Liver (tissue), 3 donors: ENCODE results near the gene SOX8.
"Not testable (repeated sequence)": the region's sequence is repeated elsewhere in the genome, so short reads cannot be mapped to it uniquely, and the experiment has no call there.

Experiments used
- FOXA1 ChIP-seq: IDR thresholded peaks from 2 replicates; pipeline ENCODE4 v1.6.1; 2016; ENCODE audit warnings: antibody characterized with exemption
- FOXA2 ChIP-seq: IDR thresholded peaks from 2 replicates; pipeline ENCODE4 v1.6.1; 2016; ENCODE audit warnings: antibody characterized with exemption
- JUND ChIP-seq, 2 donors: IDR thresholded peaks; 2 replicates each; pipeline ENCODE4 v1.6.1; 2016; ENCODE audit warnings: antibody characterized with exemption in 2 of 2
- RAD21 ChIP-seq, 2 donors: IDR thresholded peaks; 2 replicates each; pipeline ENCODE4 v1.6.1; 2016; ENCODE audit warnings: antibody characterized with exemption in 2 of 2, mild to moderate bottlenecking in 2 of 2
- RXRA ChIP-seq, 2 donors: IDR thresholded peaks; 2 replicates each; pipeline ENCODE4 v1.6.1; 2017 to 2018; ENCODE audit warnings: antibody characterized with exemption in 2 of 2, mild to moderate bottlenecking in 1 of 2
- SP1 ChIP-seq: IDR thresholded peaks from 2 replicates; pipeline ENCODE4 v1.6.1; 2018; ENCODE audit warnings: antibody characterized with exemption, mild to moderate bottlenecking
- TAF1 ChIP-seq: conservative IDR thresholded peaks from 2 replicates; pipeline ENCODE4 v1.6.1; 2016; ENCODE audit warnings: antibody characterized with exemption, mild to moderate bottlenecking
- TF ChIP-seq, protein P1 (sequence below): IDR thresholded peaks from 2 replicates; pipeline ENCODE4 v1.6.1; 2016; ENCODE audit warnings: antibody characterized with exemption
- TF ChIP-seq, protein P2 (sequence below): IDR thresholded peaks from 2 replicates; pipeline ENCODE4 v1.6.1; 2016; ENCODE audit warnings: antibody characterized with exemption
- TF ChIP-seq, protein P3 (sequence below): fragments of 150-350 bp; IDR thresholded peaks from 2 replicates; pipeline ENCODE4 v1.5.1; 2017; ENCODE audit warnings: improper control_type of control experiment, low read depth, low read length; ENCODE audit not compliant: missing input control
- TF ChIP-seq, protein P4 (sequence below): IDR thresholded peaks from 2 replicates; pipeline ENCODE4 v1.6.1; 2016; ENCODE audit warnings: antibody characterized with exemption
- donor health status: healthy.
- donor health status: healthy.

DNA sequence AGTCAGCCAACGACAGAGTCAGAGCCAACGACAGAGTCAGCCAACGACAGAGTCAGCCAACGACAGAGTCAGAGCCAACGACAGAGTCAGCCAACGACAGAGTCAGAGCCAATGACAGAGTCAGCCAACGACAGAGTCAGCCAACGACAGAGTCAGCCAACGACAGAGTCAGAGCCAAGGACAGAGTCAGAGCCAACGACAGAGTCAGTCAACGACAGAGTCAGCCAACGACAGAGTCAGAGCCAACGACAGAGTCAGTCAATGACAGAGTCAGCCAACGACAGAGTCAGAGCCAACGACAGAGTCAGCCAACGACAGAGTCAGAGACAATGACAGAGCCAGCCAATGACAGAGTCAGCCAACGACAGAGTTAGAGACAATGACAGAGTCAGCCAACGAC is 32.8 kb upstream of the SOX8 start:
- TF ChIP-seq, protein P1, sequence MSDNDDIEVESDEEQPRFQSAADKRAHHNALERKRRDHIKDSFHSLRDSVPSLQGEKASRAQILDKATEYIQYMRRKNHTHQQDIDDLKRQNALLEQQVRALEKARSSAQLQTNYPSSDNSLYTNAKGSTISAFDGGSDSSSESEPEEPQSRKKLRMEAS, result not testable (repeated sequence)
- TF ChIP-seq, protein P2, sequence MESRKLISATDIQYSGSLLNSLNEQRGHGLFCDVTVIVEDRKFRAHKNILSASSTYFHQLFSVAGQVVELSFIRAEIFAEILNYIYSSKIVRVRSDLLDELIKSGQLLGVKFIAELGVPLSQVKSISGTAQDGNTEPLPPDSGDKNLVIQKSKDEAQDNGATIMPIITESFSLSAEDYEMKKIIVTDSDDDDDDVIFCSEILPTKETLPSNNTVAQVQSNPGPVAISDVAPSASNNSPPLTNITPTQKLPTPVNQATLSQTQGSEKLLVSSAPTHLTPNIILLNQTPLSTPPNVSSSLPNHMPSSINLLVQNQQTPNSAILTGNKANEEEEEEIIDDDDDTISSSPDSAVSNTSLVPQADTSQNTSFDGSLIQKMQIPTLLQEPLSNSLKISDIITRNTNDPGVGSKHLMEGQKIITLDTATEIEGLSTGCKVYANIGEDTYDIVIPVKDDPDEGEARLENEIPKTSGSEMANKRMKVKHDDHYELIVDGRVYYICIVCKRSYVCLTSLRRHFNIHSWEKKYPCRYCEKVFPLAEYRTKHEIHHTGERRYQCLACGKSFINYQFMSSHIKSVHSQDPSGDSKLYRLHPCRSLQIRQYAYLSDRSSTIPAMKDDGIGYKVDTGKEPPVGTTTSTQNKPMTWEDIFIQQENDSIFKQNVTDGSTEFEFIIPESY, result not testable (repeated sequence)
- TF ChIP-seq, protein P3, sequence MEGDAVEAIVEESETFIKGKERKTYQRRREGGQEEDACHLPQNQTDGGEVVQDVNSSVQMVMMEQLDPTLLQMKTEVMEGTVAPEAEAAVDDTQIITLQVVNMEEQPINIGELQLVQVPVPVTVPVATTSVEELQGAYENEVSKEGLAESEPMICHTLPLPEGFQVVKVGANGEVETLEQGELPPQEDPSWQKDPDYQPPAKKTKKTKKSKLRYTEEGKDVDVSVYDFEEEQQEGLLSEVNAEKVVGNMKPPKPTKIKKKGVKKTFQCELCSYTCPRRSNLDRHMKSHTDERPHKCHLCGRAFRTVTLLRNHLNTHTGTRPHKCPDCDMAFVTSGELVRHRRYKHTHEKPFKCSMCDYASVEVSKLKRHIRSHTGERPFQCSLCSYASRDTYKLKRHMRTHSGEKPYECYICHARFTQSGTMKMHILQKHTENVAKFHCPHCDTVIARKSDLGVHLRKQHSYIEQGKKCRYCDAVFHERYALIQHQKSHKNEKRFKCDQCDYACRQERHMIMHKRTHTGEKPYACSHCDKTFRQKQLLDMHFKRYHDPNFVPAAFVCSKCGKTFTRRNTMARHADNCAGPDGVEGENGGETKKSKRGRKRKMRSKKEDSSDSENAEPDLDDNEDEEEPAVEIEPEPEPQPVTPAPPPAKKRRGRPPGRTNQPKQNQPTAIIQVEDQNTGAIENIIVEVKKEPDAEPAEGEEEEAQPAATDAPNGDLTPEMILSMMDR, result not testable (repeated sequence)
- not testable (repeated sequence) for TF ChIP-seq RXRA (IDR thresholded peaks at IDR 0.05); FOXA2; TAF1; JUND (IDR thresholded peaks at IDR 0.05); FOXA1; RAD21 (IDR thresholded peaks at IDR 0.05); SP1
- TF ChIP-seq, protein P4, sequence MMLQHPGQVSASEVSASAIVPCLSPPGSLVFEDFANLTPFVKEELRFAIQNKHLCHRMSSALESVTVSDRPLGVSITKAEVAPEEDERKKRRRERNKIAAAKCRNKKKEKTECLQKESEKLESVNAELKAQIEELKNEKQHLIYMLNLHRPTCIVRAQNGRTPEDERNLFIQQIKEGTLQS, result not testable (repeated sequence)
